GM21381 (cell line): ENCODE measurements around the gene SYTL5.
"Not testable (repeated sequence)": the region's sequence is repeated elsewhere in the genome, so short reads cannot be mapped to it uniquely, and the experiment has no call there.

Experiments
- ATAC-seq: cut with Tn5 transposase; IDR thresholded peaks from one replicate; pipeline ENCODE4 v1.9.1; 2021; ENCODE audit warnings: mild to moderate bottlenecking, moderate library complexity; ENCODE audit not compliant: unreplicated experiment

The SYTL5 gene

DNA sequence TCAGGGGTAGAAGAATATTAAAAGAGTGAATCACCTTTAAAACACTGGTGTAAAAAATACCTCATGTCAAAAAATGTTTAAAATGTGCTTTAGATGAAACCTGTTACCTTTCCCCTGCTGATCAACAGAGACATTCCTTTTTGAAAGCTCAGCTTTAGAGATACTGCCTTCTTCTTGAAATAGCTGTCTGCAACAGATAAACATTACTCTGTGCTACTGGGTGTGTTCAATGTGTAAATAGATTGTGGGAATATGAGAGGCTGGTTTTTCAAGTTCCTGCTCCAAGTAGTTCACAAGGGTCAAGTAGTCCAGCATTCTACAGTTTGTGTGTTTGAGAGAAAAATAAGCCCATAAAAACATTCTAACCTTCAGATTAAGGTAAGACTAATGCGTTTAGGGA lies at the start of gene SYTL5:
SYTL5 (plus strand) TSS at position 263 of the 400 bp plus-strand sequence. CDS start 27,337 bp downstream, outside the sequence.
- no peak for ATAC-seq

DNA sequence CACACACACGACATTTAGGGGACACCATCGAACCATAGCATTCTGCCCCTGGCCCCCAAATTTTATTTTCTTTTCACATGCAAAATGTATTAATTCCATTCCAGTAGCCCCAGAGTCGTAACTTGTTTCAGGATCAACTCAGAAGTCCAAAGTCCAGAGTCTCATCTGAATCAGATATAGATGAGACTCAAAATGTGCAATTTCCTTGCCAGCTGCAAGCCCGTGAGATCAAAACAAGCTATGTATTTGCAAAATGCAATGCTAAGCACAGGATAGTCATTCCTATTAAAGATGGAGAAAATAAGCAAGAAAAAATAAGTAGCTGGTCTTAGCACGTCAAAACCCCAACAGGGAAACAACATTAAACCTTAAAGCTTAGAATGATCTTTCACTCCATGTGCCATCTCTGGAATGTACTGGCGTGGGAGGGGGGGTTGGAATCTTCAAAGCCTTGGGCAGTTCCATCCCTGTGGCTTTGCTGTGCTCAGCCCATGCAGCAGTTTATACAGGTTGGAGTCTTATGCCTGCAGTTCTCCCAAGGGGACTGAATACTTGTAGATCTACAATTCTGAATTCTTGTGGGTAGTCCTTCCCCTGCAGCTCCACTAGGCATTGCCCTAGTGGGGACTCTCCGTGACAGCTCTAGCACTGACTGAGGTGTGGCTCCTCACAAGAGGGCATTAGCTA lies 47.7 kb upstream of the SYTL5 start:
- no peak for ATAC-seq

DNA sequence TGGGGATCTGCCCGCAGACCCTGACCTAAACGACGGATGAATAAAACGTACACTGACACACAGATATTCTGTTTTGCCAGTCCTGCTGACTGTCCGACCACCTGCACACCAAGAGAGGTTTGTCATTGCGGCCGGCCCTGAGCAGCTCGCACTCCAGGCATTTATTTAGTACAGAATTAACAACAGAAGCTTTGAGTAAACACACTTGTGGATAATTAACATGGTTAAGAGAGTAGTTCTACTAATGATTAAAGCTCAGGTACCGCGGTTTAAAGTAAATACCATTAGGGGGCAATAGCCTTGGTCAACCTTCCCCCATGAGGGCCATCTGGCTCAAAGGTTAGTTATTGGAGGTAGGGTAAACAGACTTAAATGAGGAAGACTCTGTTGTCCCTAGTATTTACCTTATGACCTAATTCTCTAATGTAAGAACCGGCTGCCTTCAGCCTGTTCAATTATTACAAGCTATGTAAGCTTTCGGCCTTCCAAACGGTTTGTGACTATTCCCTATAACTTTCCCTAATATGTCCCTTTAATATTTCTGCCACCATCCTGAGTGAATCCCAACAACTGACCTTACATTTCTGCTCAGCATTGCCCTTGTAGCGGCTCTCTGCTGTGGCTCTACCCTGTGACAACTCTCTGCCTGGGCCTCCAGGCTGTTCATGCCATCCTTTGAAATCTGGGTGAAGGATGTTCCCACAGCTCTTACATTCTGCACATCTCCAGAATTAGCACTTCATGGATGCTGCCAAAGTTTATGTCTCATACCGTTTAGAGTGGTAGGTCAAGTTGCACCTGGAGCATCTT lies 46.9 kb upstream of the SYTL5 start:
- ATAC-seq, result no peak

DNA sequence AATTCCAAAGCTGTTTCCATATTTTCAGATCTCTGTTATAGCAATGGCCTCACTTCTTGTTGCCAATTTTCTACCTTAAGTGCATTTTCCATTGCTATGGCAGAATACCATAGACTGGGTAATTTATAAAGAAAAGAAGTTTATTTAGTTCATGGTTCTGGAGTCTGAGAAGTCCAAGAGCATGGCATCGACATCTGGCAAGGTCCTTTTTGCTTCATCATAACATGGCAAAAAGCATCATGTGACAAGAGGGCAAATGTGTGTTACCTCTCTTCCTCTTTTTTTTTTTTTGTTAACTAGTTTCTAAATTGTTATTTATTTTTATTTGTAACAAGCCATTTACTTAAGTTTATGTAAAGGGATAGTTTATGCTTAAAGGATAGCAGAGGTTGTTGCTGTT lies 45.2 kb upstream of the SYTL5 start:
- ATAC-seq, result no peak

DNA sequence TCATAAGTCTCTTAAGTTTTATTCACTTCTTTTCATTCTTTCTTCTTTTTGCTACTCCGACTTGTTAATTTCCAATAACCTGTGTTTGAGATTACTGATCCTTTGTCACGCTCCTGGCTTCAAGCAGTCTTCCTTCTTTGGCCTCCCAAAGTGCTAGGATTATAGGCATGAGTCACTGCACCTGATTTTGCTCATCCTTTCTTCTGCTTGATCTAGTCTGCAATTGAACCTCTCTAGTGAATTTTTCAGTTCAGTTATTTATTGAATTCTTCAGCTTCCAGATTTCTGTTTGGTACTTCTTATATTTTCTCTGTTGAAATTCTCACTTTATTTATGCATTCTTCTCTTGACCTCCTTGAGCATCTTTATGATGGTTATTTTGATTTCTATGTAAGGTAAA lies 38.6 kb upstream of the SYTL5 start:
- no peak for ATAC-seq

DNA sequence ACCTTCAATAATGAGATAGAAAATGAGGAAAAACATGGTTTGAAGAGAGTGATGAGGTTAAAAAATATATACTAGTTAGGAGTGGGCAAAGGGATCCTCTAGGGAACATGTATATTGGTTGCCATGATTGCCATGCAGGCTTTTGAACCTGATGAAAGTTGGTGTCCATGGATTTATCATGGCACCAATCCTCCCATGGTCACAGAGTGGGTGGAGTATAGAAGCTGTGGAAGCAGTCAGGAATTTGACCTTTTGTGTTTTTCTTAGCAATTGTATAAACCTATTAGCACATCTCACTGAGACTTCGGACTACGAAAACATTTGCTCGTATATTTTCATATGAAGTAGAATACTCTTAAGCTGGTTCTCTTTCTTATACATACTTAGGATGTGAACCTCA lies 30.9 kb upstream of the SYTL5 start:
- no peak for ATAC-seq

DNA sequence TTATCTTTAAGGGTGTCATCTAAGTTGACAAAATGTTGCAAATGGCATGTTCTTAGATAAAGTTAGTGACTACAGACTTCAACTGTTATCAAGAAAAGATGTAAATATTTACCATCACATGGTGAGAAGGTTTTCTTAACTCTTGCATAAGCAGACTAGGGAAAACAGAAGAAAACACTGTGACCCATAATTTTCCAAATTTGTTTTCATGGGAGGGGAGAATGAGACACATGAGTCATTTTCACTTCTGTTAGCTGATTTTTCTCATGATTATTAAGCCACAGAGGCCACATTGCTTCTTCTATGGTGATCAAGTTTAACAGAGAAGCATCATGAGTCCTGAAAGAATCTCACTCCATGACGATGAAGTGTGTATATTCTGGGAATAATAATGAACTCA lies 30.2 kb upstream of the SYTL5 start:
- ATAC-seq, result no peak

DNA sequence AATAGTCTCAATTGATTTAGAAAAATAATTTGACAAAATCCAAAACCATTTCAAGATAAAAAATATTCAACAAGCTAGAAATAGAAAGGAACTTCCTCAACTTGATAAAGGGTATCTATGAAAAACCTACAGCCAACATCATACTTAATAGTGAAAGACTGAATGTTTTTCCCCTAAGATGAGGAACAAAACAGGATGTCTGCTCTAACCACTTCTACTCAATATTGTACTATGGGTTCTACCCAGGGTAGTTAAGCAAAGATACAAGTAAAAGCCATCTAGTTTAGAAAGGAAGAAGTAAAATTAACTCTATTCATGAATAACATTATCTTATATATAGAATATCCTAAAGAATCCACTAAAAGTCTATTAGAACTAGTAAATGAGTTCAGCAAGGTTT lies 21.5 kb upstream of the SYTL5 start:
- no peak for ATAC-seq

DNA sequence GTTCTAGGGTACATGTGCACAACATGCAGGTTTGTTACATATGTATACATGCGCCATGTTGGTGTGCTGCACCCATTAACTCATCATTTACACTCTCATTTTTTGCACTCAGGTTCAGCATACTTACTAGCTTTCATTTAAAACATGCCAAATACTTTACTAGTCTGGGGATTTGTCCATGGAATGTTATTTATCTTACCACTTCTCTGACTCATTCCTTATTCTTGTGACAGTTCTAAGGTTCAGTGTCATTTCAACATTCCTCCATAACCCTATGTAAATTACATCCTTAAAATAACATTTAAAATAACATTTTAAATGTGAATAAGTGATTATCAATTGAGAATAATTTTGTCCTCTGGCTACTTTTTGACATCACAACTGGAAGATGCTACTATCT lies 19.5 kb upstream of the SYTL5 start:
- no peak for ATAC-seq

DNA sequence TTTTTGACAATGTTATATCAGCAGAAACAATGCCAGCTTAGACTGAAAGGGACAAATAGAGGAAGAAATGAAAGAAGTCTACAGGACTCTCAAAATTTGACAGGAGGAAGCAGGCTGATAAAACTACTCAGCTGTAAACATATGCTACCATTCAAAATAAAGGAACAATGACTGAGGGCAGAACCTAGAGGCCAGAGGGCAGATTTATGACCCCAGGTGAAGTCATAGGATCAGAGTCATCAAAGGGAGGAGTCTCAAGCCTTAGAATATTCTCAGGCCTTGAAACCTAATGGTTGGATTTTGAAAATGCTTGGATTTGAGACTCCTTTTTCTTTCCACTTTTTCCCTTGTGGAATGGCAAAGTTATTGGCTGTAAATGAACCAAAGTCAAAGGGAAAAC lies 17.0 kb upstream of the SYTL5 start:
- no peak for ATAC-seq

DNA sequence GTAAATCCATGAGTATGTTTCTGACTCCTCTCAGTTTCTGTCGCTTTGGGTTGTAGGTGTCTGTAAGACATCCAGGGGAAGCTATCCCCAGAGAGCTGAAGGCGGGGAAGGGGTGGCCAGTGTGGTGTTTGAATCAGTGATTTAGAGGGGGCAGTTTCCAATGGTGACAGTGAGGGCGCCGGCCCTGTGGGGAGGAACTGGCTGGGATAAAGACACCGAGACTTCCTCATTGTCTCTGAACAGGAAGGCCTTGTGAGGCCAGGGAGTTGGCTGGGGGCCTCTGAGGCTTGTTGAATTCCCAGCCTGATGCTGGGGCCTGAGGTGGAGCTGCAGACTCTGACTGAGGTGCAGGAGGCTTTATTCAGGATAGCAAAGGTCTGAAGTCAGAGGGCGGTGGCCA lies 15.1 kb upstream of the SYTL5 start:
- ATAC-seq, result not testable (repeated sequence)

DNA sequence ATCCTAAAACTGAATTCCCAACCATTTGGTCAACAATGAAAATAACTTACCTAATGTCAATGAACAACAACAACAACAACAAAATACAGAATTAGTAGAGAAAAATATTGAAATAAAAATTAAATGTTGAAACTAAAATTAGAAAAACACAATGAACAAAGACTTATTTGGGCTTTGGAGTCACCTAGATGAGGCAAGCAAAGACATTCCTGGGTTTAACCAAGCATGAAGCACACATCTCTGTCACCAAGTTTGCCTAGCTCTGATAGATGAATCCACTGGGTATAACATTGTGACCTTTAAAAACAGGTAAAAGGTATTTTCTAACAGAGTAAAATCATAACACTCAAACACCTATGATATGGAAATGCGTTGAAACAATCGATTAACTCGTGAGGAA lies 13.2 kb upstream of the SYTL5 start:
- no peak for ATAC-seq

DNA sequence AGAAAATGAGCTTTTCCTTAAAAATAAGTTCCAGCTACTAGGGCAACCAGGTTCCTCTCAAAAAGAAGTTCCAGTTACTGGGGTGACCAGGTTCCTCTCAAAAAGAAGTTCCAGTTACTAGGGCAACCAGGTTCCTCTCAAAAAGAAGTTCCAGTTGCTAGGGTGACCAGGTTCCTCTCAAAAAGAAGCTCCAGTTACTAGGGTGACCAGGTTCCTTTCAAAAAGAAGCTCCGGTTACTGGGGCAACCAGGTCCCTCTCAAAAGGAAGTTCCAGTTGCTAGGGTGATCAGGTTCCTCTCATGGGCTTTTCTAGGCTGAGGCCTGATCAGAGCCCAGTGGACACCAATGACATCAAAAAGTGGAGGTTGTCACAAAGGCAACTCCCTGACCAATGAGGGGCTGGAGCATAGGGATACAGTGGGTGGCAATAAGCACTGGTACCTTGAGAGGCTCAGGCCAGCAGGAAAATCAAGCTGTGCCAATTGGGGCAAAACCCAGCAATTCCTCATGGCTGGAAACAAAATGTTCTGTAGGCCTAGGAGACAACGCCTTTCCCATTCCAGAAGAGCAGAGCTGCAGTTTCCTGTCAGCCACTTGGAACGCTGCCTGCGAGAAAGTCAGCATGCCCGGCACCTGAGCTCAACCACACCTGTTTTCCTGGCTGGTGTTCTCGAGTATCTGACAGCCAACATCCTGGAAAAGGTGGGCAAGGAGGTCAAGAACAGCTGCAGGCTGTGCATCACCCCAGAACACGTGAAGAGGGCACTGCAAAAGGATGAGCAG lies 12.3 kb upstream of the SYTL5 start:
- ATAC-seq, result no peak

DNA sequence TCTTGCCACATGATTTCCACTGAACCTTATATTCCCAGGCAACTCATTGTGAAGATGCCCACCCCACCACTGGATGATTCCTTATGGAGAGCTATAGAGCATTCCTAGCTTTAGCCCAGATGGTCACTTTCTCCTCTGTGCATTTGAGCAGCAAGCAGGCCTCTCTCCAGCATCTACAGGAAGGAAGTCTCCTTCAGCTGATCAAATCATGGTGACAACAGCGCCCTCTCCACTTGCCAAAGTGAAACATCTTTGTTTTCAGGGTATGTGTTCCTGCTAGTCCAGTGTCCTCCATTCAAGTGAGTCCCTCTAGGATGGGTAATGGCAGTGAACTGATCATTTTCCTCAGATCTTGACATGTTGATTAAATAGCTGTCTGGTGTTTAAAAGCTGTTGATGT lies 10.9 kb upstream of the SYTL5 start:
- ATAC-seq, result no peak

DNA sequence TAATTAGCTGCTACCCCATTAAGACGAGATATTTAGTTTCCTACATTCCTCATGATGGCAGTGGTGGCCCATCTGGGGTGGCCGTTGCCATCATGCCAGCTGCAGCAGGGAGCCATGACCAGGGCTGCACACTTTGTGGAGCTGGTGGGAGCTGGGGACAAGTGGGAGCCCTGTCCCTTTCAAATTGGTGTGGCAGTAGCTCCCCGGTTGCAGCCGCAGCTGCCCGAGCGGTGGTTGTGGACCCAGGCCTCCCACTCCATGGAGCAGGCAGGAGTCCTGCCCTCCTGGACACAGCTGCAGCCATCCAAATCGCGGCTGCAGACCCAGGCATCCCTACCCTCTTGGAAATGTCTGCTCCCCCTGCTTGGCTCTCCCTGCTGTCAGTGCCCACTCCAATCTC lies 9.3 kb upstream of the SYTL5 start:
- ATAC-seq, result no peak

DNA sequence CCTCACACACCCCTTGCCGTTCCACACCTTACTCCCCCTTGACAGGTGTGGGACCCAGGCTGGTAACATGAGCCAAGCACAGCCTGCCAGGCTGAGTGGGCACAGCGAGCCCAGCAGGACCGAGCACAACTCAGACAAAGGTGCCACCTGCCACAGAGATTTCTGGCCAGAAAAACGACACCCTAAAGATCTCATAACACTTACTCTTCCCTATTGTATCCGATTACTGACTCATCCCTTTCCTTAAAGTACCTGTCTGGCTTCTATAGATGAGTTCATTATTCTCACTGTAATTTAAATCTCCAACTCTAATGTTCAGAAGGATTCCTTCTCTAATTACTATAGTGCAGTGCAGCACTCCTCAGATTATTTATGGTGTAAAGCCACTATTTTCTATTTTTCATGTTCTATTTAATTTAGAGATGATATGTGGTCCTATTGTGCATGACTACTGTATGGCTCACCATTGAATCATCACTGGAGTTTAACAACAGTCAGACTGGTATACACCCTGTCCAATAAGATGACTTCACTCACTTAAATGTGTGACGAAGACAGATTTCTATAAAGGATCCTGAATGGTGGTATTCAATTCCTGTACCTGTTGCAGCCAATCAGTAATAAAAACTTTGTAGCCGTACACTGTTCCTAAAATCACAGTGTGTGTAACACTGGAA lies 7.6 kb upstream of the SYTL5 start:
- ATAC-seq, result no peak

DNA sequence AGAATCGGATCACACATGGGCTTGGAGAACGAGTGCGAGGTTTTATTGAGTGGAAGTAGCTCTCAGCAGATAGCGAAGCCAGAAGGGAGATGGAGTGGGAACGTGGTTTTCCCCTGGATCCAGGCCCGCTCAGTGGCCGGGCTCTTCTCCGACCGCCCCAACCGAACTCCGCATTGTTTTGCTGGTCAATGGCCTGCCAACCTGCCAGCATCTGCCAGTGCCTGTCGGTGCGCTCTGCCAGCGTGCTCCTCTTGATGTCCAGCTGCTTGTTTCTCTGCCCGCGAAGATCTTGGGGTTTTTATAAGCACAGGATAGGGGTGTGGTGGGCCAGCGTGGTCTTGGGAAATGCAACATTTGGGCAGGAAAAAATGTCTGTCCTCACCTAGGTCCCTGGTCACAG lies 5.6 kb upstream of the SYTL5 start:
- ATAC-seq, result no peak

DNA sequence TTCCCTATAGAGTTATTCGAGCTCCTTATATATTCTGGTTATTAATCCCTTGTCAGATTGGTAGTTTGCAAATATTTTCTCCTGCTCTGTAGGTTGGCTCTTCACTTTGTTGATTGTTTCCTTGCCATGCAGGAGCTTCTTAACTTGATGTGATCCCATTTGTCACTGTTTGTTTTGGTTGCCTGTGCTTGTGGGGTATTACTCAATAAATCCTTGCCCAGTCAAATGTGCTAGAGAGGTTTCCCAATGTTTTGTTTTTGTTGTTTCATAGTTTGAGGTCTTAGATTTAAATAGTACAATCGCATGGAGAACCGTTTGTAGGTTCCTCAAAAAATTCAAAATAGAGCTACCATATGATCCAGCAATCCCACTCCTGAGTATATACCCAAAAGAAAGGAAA lies 2.3 kb upstream of the SYTL5 start:
- no peak for ATAC-seq

DNA sequence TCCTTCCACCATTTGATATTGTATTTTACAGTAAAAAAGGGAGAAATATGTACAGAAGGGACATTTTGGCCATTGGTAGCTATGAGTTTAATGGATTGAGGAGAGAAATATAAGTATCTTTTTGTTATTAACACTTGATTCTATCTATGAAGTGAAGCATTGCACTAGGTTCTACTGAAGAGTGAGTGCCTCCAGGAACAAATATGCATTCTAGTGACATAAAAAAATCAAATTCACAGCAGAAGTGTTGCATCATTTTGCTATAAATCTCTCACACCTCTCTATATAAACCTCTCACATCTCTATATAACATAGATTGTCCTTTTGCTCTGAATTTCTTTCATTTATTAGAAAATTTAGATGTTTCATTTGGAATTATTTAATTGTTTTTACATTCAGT lies 425 bp downstream of the SYTL5 start:
- no peak for ATAC-seq

DNA sequence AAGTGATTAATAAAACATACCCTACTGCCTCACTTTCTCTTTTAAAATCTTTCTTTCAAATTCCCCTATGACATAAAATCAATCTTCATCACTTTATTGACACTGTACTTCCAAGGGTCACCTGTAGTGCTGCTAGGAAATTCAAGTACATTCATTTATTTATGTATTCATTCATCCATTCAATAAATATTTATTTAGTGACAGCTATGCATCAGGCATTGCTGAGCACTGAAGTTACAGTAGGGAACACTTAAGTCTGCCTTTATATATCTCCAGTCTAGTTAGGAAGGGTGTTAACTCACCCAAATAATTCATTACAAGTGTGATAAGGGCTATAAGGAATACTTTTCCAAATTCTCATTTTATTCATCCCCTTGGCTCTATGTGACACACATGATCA lies 2.3 kb downstream of the SYTL5 start:
- no peak for ATAC-seq

DNA sequence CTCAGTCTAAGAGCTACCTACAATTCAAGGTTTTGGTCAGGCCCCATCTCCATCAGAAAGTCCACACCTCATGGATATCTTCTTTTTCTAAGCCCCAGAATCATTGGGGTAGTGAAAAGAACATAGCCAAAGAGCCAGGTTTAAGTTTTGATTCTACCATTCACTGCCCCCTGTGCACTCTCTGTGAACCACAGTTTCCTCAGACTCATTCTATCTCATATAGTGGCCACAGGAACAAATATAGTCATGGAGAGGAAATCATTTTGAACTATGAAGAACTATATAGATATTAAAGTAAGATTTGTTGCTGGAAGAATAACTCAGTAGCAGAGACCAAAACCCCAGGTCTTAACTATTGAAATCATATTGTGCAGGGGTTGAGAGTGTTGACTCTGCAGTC lies 3.3 kb downstream of the SYTL5 start:
- ATAC-seq, result no peak
